Right atrium auricular region (tissue), 2 donors: ENCODE data around the gene GABBR2. TPM values are rescaled to one million over a fixed set of nuclear protein-coding genes. Genes with fewer than 3 reads are reported as not detected.
A peak's percentile ranks its signal among the peaks of the same experiment; 100 is the strongest.

ENCODE experiments used
- DNase-seq: peaks from one replicate; pipeline ENCODE4 v3.0.0-alpha.2; 2019; ENCODE audit warnings: low spot score
- H3K27ac ChIP-seq, 2 donors: fragments of 200-600 bp; sonication (generic); 1 replicate in 1 of 2; 2 replicates in 1 of 2; pipeline ENCODE4 v1.5.1; 2016 to 2019
- H3K27me3 ChIP-seq, 2 donors: fragments of 200-600 bp; sonication (generic); one replicate each; pipeline versions ENCODE4 v1.5.1 to v1.6.0; 2017 to 2019
- H3K36me3 ChIP-seq: fragments of 200-600 bp; sonication (generic); one replicate; pipeline ENCODE4 v1.5.1; 2016
- H3K4me1 ChIP-seq, 2 donors: fragments of 200-600 bp; sonication (generic); one replicate each; pipeline versions ENCODE4 v1.5.1 to v1.6.0; 2017 to 2019
- H3K4me3 ChIP-seq, 2 donors: fragments of 200-600 bp; sonication (generic); 1 replicate in 1 of 2; 2 replicates in 1 of 2; pipeline ENCODE4 v1.5.1; 2017 to 2019; ENCODE audit warnings: mild to moderate bottlenecking in 1 of 2, moderate library complexity in 1 of 2
- H3K9me3 ChIP-seq, 2 donors: fragments of 200-600 bp; sonication (generic); one replicate each; pipeline ENCODE4 v1.5.1; 2019
- total RNA-seq, 2 donors: library from RNA; depleted of rRNA; stranded (reverse); fragments of >200 nt; gene quantifications; one replicate each; pipeline ENCODE4 v1.1.0, GENCODE V29; 2016
- TF ChIP-seq, protein P1 (sequence below), 2 donors: fragments of 200-600 bp; sonication (generic); IDR thresholded peaks; one replicate each; pipeline ENCODE4 v1.5.1; 2019; ENCODE audit warnings: antibody characterized with exemption in 2 of 2

Gene GABBR2
- total RNA-seq, 2 donors from 2014 or later, result 0.22 TPM; not detected in 1

DNA sequence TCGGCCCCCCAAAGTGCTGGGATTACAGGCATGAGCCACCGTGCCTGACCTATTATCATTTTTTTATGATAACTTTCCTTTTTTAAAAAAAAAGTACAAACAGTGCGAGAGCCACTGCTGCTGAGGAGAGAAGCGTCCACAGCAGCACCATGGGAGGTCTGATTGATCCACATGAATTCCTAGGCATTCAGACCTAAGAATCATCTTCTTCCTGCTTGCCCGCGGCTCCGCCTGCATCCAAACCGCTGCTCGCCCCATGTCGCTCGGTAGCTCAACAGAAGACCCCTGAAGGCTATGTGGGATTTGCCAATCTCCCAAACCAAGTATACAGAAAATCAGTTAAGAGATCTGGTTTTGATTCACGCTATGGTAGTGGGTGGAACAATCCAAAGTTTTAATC is 102.0 kb downstream of the GABBR2 start:
- Histone ChIP-seq H3K4me3 (no peak overlapping the region), H3K36me3 (no peaks in the 10 kb centered on the region), H3K27me3 (no peaks in the 10 kb centered on the region), H3K27ac (no peak overlapping the region), H3K4me1 (no peaks in the 10 kb centered on the region), H3K9me3 (no peaks in the 10 kb centered on the region)
- DNase-seq, result no peak
- TF ChIP-seq, protein P1, sequence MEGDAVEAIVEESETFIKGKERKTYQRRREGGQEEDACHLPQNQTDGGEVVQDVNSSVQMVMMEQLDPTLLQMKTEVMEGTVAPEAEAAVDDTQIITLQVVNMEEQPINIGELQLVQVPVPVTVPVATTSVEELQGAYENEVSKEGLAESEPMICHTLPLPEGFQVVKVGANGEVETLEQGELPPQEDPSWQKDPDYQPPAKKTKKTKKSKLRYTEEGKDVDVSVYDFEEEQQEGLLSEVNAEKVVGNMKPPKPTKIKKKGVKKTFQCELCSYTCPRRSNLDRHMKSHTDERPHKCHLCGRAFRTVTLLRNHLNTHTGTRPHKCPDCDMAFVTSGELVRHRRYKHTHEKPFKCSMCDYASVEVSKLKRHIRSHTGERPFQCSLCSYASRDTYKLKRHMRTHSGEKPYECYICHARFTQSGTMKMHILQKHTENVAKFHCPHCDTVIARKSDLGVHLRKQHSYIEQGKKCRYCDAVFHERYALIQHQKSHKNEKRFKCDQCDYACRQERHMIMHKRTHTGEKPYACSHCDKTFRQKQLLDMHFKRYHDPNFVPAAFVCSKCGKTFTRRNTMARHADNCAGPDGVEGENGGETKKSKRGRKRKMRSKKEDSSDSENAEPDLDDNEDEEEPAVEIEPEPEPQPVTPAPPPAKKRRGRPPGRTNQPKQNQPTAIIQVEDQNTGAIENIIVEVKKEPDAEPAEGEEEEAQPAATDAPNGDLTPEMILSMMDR (IDR thresholded peaks at IDR 0.05), result no peak

DNA sequence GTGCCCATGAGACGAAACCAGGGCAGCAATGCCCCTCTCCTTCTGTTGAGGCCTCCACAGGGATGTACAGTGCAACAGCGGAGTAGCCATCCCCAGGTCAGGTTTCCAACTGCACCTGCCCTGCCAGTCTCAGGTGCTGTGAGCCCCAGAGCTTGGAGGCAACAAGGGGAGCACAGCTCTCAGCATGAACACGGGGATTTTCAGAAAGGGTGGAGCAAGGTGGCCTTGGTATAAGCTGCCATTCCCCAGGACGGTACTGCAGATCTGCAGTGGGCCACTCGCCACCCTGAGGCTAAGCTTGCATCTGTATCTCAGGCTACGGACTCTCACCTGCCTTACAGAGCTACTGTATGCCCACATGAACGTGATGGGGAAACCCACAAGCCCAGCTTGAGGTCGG is 103.6 kb downstream of the GABBR2 start:
- H3K27ac ChIP-seq, result no peak overlapping the region
- no peaks in the 10 kb centered on the region for H3K9me3 ChIP-seq
- TF ChIP-seq, protein P1 (IDR thresholded peaks at IDR 0.05), result no peak
- H3K4me1 ChIP-seq, result no peaks in the 10 kb centered on the region
- no peak overlapping the region for H3K4me3 ChIP-seq
- no peaks in the 10 kb centered on the region for H3K27me3 ChIP-seq
- H3K36me3 ChIP-seq, result no peaks in the 10 kb centered on the region
- no peak for DNase-seq

GRCh38 chr9:98603821-98604383 is 104.8 kb downstream of the GABBR2 start:
- no peaks in the 10 kb centered on the region for H3K36me3 ChIP-seq
- TF ChIP-seq, protein P1 (IDR thresholded peaks at IDR 0.05), result no peak
- H3K9me3 ChIP-seq, result no peaks in the 10 kb centered on the region
- H3K4me3 ChIP-seq, result no peak overlapping the region
- H3K27ac ChIP-seq, result peak overlapping the region in 1 of 2 donors; percentile 51
- H3K27me3 ChIP-seq, result no peaks in the 10 kb centered on the region
- no peaks in the 10 kb centered on the region for H3K4me1 ChIP-seq
- no peak for DNase-seq

GRCh38 chr9:98602839-98603500 is 105.8 kb downstream of the GABBR2 start:
- H3K27me3 ChIP-seq, result no peaks in the 10 kb centered on the region
- no peaks in the 10 kb centered on the region for H3K36me3 ChIP-seq
- TF ChIP-seq, protein P1 (IDR thresholded peaks at IDR 0.05), result no peak
- no peak for DNase-seq
- H3K4me1 ChIP-seq, result no peaks in the 10 kb centered on the region
- H3K4me3 ChIP-seq, result no peak overlapping the region
- H3K27ac ChIP-seq, result peak overlapping the region in 1 of 2 donors; percentile 51
- H3K9me3 ChIP-seq, result no peaks in the 10 kb centered on the region

- H3K36me3 ChIP-seq, result no peaks in the 10 kb centered on the region
Observed at GRCh38 chr9:98600631-98601030, 108.1 kb downstream of the GABBR2 start.

More at GRCh38 chr9:98600631-98601030, 108.1 kb downstream of the GABBR2 start:
- H3K9me3 ChIP-seq, result no peaks in the 10 kb centered on the region
- TF ChIP-seq, protein P1 (IDR thresholded peaks at IDR 0.05), result no peak
- no peak overlapping the region for H3K4me3 ChIP-seq
- H3K27ac ChIP-seq, result no peak overlapping the region
- DNase-seq, result no peak
- no peaks in the 10 kb centered on the region for H3K4me1 ChIP-seq
- H3K27me3 ChIP-seq, result no peaks in the 10 kb centered on the region
